Cardiac fibroblast (primary cell): ENCODE results near the gene TNFRSF11A.
A peak's percentile ranks its signal among the peaks of the same experiment; 100 is the strongest.

Experiments
- DNase-seq, 2 donors: peaks; one replicate each; pipeline versions ENCODE4 v3.0.0 to v3.0.0-alpha.2; 2010; ENCODE audit warnings: low read depth in 2 of 2
- H3K4me3 ChIP-seq, 2 donors: replicated peaks in 1 of 2; 1 replicate in 1 of 2; 2 replicates in 1 of 2; pipeline ENCODE4 v1.5.1; 2011; ENCODE audit warnings: low read depth in 2 of 2, low read length in 2 of 2, mild to moderate bottlenecking in 2 of 2, moderate library complexity in 1 of 2
- TF ChIP-seq, protein P1 (sequence below): IDR thresholded peaks from one replicate; pipeline ENCODE4 v1.5.1; 2011; ENCODE audit warnings: low read depth, mild to moderate bottlenecking, low read length, inconsistent platforms

The TNFRSF11A gene

GRCh38 chr18:62335494-62335893 is 10.4 kb downstream of the TNFRSF11A start:
- no peak overlapping the region for H3K4me3 ChIP-seq
- DNase-seq: no peak
- TF ChIP-seq, protein P1, sequence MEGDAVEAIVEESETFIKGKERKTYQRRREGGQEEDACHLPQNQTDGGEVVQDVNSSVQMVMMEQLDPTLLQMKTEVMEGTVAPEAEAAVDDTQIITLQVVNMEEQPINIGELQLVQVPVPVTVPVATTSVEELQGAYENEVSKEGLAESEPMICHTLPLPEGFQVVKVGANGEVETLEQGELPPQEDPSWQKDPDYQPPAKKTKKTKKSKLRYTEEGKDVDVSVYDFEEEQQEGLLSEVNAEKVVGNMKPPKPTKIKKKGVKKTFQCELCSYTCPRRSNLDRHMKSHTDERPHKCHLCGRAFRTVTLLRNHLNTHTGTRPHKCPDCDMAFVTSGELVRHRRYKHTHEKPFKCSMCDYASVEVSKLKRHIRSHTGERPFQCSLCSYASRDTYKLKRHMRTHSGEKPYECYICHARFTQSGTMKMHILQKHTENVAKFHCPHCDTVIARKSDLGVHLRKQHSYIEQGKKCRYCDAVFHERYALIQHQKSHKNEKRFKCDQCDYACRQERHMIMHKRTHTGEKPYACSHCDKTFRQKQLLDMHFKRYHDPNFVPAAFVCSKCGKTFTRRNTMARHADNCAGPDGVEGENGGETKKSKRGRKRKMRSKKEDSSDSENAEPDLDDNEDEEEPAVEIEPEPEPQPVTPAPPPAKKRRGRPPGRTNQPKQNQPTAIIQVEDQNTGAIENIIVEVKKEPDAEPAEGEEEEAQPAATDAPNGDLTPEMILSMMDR: no peak

DNA sequence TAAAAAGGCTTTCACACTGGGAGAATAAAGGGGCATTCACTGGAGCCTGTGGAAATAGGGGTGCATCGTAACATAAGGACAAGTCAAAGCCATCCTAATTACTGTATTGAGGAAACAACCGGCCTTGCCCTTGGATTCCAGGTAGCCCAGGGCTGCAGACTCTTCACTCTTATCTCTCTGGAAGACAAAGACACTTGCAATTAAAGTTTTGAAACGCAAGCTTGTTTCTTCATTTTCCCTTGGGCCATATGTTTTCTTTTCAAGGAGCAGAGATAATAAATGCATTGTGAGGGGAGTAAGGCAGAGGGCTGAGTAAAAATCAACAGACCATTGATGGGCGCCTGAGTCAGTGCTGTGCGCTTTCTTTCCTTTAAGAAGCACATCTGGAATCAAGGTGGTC is 11.5 kb downstream of the TNFRSF11A start:
- DNase-seq: no peak
- TF ChIP-seq, protein P1: no peak
- no peak overlapping the region for H3K4me3 ChIP-seq

GRCh38 chr18:62337336-62337735 is 12.2 kb downstream of the TNFRSF11A start:
- TF ChIP-seq, protein P1: no peak
- no peak for DNase-seq
- no peak overlapping the region for H3K4me3 ChIP-seq

DNA sequence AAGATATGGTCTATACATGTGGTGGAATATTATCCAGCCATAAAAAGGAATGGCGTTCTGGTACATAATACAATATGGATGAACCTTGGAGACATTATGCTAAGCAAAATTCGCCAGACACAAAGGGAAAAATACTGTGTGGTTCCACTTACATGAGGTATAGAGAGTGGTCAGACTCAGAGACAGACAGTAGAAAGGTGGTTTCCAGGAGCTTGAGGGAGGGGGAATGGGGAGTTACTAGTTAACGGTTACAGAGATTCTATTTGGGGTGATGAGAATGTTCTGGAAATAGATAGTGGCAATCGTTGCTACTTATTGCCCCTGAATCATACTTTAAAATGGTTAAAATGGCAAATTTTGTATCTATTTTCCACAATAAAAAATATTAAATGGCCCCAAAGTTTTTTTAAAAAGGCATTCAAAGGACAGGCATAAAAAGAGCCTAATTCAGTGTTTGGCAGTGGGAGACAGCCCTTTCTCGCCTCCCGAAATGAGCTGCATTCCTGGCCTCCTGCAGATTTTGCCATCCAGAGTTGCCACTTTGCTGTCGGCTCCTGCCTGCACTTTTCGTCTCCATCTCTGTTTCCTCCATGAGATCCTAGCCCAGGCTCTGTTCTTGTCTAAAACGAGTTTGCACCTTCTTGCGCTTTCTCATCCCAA is 13.5 kb downstream of the TNFRSF11A start:
- no peak overlapping the region for H3K4me3 ChIP-seq
- DNase-seq: no peak
- TF ChIP-seq, protein P1: no peak

DNA sequence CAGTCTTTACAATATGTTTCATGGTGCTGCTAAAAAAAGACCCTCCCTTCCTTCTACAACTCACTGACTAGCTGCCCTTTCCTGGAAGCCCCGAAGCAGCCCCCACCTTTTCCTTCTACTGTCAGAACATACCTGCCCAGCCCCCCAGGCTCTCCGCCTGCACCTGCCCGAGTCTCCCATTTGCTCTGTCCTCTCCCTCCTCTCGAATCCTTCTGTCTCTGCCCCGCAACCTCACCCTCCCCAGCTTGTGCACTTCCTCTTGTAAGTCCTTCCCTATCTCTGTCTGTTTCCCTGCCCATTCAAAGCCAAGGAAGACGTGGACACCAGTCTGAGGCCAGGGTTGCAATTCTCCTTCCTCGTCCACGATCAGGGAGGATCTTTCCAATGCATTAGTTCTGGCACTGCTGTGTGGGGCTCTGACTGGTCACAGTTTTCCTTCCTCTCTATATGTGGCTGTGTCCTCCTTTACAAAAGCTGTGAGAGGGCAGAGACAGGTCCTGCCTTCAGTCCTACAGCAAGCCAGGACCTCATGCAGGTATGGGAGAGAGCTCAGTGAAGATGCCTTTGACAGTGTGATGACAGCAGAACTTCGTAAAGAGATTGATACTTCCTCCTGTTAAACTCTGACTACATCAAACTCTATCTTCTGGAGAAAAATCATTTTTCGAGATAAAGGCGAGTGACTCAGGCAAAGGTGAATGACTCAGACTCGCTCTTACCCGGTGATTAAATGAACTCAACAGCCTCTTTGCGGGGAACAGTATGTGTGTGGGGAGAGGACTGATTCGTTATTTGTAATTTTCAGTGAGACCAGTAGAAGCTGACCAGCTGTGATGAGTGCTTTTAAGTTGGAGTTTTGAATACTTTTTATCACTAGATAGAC is 14.2 kb downstream of the TNFRSF11A start:
- peak; percentile 43 to 63 for DNase-seq
- H3K4me3 ChIP-seq: no peak overlapping the region
- TF ChIP-seq, protein P1: no peak

- TF ChIP-seq, protein P1: no peak
- DNase-seq: no peak
- H3K4me3 ChIP-seq: no peak overlapping the region
Measured at GRCh38 chr18:62340996-62341395, 15.9 kb downstream of the TNFRSF11A start.
